HG03175 (cell line): ENCODE data around the gene FCHSD2.
"Not testable (repeated sequence)": the region's sequence is repeated elsewhere in the genome, so short reads cannot be mapped to it uniquely, and the experiment has no call there.

Source experiments
- ATAC-seq: cut with Tn5 transposase; IDR thresholded peaks from one replicate; pipeline ENCODE4 v1.9.1; 2021; ENCODE audit warnings: mild to moderate bottlenecking, moderate library complexity; ENCODE audit not compliant: unreplicated experiment

Gene FCHSD2

GRCh38 chr11:72848846-72849466, 293.2 kb downstream of the FCHSD2 start:
- no peak for ATAC-seq

GRCh38 chr11:72844356-72844755, 297.8 kb downstream of the FCHSD2 start:
- ATAC-seq: no peak

- no peak for ATAC-seq
Measured at GRCh38 chr11:72842653-72843330, 299.3 kb downstream of the FCHSD2 start.

DNA sequence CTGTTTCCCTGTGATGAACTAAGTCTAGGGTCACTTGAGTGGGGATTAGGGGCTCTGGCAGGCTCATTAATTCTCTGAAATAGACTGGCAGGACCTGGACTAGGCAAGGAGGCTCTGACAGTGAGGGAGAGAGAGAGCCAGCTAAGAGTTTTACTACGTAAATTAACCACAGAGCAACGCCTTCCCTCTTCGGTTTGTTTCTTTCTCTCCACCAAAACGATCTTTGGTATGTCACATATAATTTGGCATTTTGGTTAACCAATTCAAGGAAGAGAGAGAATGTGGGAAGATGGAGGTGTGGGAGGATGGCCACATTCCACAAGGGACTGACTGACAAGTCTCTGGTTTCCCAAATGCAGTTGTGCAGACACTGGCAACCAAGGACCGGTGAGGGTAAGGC, 300.0 kb downstream of the FCHSD2 start:
- ATAC-seq: no peak

GRCh38 chr11:72841397-72841796, 300.7 kb downstream of the FCHSD2 start:
- no peak for ATAC-seq

DNA sequence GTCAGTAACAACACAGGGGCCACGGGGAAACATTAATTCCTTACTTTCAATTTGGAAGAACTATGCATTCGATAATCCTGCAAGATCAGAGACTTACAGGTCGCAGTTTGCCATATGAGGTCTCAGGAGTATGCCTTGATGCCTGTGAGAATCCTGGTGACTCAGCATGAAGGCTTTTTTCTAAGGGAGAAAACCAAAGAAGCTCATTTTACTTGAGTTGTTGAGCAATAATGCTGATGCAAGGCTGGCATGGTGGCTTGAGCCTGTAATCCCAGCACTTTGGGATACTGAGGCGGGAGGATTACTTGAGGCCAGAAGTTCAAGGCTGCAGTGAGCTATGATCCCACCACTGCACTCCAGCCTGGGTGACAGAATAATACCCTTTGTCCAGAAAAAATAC, 301.3 kb downstream of the FCHSD2 start:
- no peak for ATAC-seq

GRCh38 chr11:72838691-72839305, 303.3 kb downstream of the FCHSD2 start:
- ATAC-seq: no peak

GRCh38 chr11:72836111-72836510, 306.0 kb downstream of the FCHSD2 start:
- ATAC-seq: no peak

GRCh38 chr11:72834905-72835304, 307.2 kb downstream of the FCHSD2 start:
- no peak for ATAC-seq

GRCh38 chr11:72833811-72834493, 308.2 kb downstream of the FCHSD2 start:
- no peak for ATAC-seq

- ATAC-seq: no peak
Measured at GRCh38 chr11:72833083-72833733, 308.9 kb downstream of the FCHSD2 start.

DNA sequence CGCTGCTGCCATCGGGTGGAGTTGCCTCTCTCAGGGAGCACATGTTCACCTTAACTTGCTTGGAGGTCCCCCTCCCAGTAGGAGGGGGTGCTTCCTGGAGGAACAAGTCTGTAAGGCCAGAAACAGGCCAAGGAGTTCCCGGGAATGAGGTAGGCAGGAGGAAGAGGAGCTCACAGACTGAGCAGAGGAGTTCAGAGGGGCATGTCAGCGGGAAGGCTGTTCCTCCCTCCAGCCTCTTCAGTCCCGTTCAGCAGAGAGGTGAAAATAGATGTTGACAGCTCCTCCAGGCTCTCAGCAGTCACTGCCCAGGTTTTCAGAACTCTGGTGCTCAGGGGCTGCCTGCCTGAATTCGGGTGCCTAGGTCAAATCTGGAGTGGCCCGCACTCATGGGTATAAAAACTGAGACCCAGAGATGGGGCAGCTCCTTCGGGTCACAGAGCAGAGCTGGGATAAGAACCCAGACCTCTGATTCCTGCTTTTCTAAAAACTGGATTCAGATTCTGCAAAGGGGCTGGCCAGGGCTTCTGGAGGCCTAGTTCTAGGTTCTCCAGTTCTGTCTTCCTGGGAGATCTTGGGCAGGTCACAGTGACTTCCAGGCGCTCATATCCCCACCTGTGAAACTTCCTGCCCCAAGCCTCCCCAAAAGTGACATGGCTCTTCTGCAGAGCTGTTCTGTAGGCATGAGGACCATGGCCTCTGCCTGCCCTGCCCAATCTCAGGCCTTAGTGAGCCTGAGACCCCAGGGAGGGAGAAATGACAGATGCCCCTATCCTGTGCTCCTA, 309.6 kb downstream of the FCHSD2 start:
- ATAC-seq: no peak

DNA sequence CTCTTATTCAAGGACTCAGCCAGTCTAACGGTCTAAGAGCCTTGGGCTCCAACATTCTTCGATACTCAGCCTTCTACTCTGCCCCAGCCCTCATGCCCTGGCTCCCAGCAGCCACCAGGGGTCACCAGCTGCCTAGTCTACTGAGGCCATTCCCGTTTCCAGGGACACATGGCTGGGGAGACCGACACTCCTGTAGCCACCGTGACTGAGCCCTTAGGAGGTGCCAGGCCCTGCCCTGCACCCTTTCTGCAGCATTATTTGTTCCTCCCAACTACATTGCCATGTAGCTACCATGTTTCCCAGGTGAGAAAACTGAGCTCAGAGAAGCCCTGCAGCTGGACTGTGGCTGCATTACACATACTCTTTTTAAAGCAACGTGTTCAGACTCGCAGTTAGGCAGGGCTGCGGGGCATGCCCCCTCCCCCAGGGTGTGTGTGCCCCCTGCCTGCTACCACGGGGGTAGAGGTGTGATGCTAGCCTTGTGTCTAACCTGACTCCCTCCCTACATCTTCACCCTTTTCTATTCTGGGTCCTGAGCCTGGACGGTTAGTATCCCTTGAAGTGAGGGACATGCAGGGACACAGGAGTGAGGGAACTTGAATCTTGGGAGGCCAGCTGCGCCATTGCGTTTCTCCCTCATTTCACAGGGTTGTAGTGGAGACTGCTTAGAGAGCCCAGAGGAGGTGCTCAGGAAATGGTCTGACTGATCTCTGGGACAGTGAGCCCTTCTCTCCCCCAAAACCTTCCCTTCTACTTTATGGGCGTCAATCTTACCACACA, 310.4 kb downstream of the FCHSD2 start:
- no peak for ATAC-seq

- ATAC-seq: no peak
Measured at GRCh38 chr11:72829884-72830533, 312.1 kb downstream of the FCHSD2 start.

DNA sequence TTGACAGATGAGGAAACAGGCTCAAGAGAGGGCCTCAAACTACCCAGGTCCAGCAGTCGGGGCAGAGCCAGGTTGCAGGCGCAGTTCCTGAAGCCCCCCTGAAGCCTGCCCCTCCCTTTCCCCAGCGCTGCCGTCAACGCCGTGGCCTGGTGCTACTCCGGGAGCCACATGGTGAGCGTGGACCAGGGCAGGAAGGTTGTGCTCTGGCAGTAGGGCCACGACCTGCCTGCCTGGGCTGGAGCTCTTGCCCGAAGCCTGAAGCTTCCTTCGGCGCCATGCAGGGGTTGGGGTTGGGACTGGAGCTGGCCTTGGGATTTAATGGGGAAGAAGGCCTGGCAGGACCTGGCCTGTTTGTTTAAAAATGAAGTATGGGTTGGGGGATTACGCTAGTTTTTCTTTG, 312.9 kb downstream of the FCHSD2 start:
- ATAC-seq: no peak

DNA sequence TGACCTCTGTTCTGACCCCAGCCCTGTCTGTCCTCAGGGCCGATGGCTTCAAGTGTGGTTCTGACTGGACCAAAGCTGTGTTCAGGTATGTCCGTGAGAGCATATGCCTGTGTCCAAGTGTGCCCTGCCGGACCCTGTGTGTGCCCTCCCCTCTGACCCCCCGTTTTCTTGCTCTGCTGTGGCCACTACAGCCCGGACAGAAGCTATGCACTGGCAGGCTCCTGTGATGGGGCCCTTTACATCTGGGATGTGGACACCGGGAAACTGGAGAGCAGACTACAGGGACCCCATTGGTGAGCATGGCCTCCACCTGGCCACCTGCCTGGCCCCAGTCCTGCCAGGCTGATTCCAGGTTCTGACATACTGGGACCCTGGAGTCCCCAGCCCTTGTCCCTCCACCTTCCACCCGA, 313.4 kb downstream of the FCHSD2 start:
- no peak for ATAC-seq

GRCh38 chr11:72828081-72828567, 314.0 kb downstream of the FCHSD2 start:
- ATAC-seq: no peak

DNA sequence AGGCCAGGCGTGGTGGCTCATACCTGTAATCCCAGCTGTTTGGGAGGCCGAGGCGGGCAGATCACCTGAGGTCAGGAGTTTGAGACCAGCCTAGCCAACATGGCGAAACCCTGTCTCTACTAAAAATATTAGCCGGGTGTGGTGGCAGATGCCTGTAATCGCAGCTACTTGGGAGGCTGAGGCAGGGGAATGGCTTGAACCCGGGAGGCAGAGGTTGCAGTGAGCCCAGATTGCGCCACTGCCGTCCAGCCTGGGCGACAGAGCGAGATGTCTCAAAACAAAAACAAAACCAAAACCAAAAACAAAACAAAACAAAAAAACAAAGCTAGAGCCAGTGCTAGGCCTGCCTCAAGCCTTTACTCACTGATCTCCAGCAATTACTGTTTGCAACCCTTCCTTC, 314.5 kb downstream of the FCHSD2 start:
- not testable (repeated sequence) for ATAC-seq

DNA sequence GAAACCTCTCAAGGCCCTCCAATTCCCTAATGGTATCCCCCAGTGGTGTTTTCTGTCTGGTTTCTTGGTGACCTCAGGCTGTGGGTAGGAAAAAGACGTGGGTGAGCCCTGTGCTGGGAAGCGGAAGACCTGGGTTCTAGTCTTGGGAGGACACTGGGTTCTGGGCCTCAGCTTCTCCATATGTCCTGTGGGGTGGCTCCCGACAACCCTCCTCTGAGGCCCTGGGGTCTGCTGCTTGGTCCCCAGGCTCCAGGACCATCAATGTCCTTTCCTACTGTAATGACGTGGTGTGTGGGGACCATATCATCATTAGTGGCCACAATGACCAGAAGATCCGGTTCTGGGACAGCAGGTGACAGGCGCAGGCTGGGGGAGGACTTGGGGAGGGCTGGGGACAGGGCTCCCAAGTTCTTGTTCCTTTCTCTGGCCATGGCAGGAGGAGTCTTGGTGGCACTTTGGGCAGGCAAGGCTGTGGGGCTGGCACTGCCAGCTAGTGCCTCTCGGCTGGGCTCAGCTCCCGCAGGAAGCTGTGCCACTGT, 315.1 kb downstream of the FCHSD2 start:
- no peak for ATAC-seq
